HG03558 (cell line): ENCODE results near the gene GIT1.

Experiments
- ATAC-seq: cut with Tn5 transposase; IDR thresholded peaks from one replicate; pipeline ENCODE4 v1.9.1; 2021; ENCODE audit warnings: moderate number of reproducible peaks; ENCODE audit not compliant: unreplicated experiment; ENCODE audit errors: extremely low read depth

The GIT1 gene, protein sequence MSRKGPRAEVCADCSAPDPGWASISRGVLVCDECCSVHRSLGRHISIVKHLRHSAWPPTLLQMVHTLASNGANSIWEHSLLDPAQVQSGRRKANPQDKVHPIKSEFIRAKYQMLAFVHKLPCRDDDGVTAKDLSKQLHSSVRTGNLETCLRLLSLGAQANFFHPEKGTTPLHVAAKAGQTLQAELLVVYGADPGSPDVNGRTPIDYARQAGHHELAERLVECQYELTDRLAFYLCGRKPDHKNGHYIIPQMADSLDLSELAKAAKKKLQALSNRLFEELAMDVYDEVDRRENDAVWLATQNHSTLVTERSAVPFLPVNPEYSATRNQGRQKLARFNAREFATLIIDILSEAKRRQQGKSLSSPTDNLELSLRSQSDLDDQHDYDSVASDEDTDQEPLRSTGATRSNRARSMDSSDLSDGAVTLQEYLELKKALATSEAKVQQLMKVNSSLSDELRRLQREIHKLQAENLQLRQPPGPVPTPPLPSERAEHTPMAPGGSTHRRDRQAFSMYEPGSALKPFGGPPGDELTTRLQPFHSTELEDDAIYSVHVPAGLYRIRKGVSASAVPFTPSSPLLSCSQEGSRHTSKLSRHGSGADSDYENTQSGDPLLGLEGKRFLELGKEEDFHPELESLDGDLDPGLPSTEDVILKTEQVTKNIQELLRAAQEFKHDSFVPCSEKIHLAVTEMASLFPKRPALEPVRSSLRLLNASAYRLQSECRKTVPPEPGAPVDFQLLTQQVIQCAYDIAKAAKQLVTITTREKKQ

DNA sequence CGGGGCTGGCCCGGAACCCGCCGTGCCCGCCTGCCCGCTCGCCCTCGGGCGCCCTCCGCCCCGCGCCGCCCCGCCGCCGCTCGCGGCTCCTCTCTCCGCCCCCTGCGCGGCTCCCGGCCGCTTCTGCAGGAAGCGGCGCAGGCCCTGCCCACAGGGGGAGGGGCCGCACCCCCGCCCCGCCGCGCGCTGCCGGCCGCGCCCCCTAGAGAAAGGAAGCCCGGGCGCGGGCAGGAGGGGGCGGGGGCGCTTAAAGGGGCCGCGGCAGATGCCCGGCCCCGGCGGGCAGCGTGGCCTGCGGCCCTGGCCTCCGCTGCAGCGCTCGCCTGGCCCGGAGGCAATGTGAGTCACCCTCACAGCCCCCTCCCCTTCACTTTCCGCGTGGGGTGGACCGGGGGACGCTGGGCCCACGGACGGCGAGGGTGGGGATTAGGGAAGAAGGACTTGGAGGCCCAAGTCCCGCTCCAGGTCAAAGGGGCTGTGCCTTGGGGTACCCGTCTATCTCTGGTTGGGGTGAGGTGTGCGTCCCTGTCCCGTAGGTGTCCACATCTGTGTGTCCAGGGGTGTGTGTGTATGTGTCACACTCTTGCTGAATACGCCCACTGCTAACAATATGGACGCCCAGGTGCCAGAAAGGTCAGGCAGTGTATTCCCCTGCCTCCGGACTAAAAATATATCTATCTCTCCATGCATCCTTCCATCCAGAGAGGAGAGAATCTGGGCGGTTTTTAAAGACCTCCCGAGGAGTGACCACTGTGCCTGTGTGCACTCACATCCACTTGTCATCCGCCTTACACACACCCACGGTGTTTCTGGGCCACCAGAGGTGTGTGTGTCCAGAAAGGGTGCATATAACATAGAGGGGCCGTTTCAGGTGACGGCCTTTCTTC is at the start of gene GIT1:
Gene GIT1, minus strand, starts transcription at position 125 of the 887 bp plus-strand sequence. CDS start 270 bp downstream, outside the sequence.
- peak; percentile 40 for ATAC-seq

DNA sequence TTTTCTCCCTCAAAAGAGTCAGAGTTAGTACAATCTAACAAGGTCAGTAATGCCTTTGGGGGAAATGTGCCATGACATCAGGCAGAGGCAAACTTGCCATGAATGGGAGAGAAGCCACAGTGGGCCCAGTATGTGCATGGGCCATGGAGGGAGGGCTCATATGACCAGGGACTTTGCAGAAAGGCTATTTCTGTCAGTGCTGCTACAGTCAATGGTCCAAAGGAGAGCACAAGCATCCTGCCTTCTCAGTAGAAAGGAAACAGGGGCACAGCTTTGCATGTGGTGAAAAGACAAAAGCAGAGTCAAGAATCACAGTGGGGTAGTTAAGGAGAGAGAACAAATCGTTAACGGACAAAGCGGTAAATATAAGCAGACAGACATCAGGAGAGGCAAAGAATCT is 44.4 kb upstream of the GIT1 start:
- ATAC-seq = no peak

- ATAC-seq = no peak
Observed at GRCh38 chr17:29630630-29631193, 41.3 kb upstream of the GIT1 start.

- no peak for ATAC-seq
Observed at GRCh38 chr17:29629839-29630238, 40.4 kb upstream of the GIT1 start.

GRCh38 chr17:29628644-29629043 is 39.2 kb upstream of the GIT1 start:
- ATAC-seq = no peak

GRCh38 chr17:29627951-29628350 is 38.5 kb upstream of the GIT1 start:
- ATAC-seq = no peak

- no peak for ATAC-seq
Observed at GRCh38 chr17:29625037-29625750, 35.7 kb upstream of the GIT1 start.

GRCh38 chr17:29624586-29624985 is 35.1 kb upstream of the GIT1 start:
- ATAC-seq = no peak

GRCh38 chr17:29623283-29623647 is 33.8 kb upstream of the GIT1 start:
- no peak for ATAC-seq

GRCh38 chr17:29622337-29623282 is 33.2 kb upstream of the GIT1 start, which contains the start of gene CORO6:
Gene CORO6 (minus strand): TSS chr17:29622912. CDS start chr17:29621421, 1,491 bp downstream.
- ATAC-seq = no peak

GRCh38 chr17:29621751-29622194 is 32.3 kb upstream of the GIT1 start:
- no peak for ATAC-seq

GRCh38 chr17:29620779-29621500 is 31.5 kb upstream of the GIT1 start:
- no peak for ATAC-seq

DNA sequence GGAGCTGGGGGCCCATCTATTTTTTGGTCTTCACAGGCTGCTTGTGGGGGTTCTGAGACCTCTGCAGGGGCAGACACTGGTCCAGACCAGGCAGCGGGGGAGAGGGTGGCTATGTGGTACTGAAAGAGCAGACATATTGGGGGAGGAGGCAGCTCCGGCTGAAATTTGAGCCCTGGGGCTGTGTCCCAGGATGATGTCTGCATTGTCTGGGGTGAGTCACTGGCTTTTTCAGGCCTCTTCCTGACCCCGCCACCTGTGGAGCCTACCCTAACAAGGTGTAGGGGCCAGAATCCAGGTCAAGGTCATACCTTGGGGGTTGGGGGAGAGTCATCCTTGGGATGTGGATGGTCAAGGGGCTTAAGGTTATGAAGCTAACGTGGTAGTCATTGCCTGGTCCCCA is 30.8 kb upstream of the GIT1 start:
- no peak for ATAC-seq

- ATAC-seq = no peak
Observed at GRCh38 chr17:29619251-29619650, 29.8 kb upstream of the GIT1 start.

GRCh38 chr17:29618272-29619065 is 29.0 kb upstream of the GIT1 start:
- no peak for ATAC-seq

DNA sequence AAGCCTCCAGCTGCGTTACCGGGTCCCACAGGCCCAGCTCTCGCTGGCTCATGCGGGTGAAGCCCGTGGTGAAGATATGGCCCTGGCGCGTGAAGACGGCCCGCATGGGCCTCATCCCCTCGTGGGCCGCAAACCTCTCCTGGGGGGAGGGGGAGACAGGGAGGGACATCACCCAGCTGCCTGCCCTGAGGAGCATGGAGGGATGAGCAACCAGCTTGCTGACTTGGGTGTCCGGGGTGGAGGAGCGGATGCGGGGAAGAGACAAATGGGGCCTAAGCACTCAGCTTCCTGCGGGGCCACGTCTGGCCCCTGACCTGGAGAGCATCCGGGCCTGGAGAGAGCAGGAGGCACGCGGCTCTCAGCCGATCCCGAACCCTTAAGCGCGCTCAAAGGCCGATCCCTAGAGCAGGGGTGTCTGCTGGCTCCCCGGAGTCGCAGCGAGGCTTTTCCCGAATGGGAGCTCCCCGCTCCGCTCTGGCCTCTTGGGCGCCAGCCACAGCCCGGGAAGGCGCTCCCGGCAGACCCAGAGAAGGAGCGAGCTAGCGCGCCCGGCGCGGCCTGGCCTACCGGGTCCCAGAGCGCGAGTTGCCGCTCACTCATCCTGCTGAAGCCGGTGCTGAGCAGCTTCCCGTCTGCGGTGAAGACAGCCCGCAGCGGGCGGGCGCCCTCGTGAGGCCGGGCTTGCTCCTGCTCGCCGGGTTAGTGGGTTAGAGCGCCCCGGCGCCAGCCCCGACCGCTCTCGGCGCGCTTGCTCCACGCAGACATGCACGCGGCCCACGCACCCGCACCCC is 28.2 kb upstream of the GIT1 start:
- ATAC-seq = no peak
